ENCODE measurements around the gene VSIG10L. TPM values are rescaled to one million over a fixed set of nuclear protein-coding genes. Genes with fewer than 3 reads are reported as not detected.

The VSIG10L gene
- total RNA-seq, 2 experiments from 2014 or later = 0.09 to 1.6 TPM

DNA sequence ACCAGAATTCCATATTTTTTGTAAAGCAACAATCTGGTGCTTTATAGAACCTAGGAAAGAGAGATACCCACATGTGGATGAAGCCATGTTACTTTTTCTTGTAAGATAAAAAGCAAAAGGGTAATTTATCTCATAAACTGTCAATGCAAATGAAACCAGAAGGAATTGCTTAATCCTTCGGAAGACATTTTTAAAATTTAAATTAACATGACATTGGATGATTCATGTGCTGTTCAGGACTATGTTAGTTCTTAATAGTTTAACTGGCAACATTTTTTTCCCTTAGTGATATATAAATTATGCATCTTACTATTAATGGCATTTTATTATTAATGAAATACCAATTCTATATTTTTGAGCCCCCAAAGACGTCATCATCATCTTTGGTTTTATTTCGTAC, 56.3 kb downstream of the VSIG10L start:
- no peaks in the 10 kb centered on the region for H3K4me1 ChIP-seq (ENCODE audit: insufficient read depth, low read length, poor library complexity, severe bottlenecking)
- H3K4me3 ChIP-seq (ENCODE audit: low read depth, low read length, poor library complexity, severe bottlenecking) = no peak overlapping the region
- H3K36me3 ChIP-seq (ENCODE audit: insufficient read depth, low read length) = no peaks in the 10 kb centered on the region
- no peaks in the 10 kb centered on the region for H3K79me2 ChIP-seq (ENCODE audit: insufficient read depth, low read depth, low read length)
- DNase-seq (ENCODE audit: low spot score) = no peak
- TF ChIP-seq, protein P1, sequence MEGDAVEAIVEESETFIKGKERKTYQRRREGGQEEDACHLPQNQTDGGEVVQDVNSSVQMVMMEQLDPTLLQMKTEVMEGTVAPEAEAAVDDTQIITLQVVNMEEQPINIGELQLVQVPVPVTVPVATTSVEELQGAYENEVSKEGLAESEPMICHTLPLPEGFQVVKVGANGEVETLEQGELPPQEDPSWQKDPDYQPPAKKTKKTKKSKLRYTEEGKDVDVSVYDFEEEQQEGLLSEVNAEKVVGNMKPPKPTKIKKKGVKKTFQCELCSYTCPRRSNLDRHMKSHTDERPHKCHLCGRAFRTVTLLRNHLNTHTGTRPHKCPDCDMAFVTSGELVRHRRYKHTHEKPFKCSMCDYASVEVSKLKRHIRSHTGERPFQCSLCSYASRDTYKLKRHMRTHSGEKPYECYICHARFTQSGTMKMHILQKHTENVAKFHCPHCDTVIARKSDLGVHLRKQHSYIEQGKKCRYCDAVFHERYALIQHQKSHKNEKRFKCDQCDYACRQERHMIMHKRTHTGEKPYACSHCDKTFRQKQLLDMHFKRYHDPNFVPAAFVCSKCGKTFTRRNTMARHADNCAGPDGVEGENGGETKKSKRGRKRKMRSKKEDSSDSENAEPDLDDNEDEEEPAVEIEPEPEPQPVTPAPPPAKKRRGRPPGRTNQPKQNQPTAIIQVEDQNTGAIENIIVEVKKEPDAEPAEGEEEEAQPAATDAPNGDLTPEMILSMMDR (conservative IDR thresholded peaks at IDR 0.05; ENCODE audit: low read length) = no peak
- TF ChIP-seq EZH2phosphoT487 (IDR thresholded peaks at IDR 0.05; ENCODE audit: borderline replicate concordance, low read depth, low read length) = no peak
- BruUV-seq (replicated peaks) = no TSS peak
- H3K4me2 ChIP-seq (ENCODE audit: low read length) = no peak overlapping the region
- ChIA-PET POLR2A (no interaction called here), CTCF (ENCODE audit: unreplicated experiment) (no interaction called here)
- H3K9me3 ChIP-seq (ENCODE audit: low read length) = no peaks in the 10 kb centered on the region
- no peak overlapping the region for H2AFZ ChIP-seq (ENCODE audit: low read length)
- no peaks in the 10 kb centered on the region for H4K20me1 ChIP-seq (ENCODE audit: insufficient read depth, low read length)
- no peak overlapping the region for H3K27ac ChIP-seq (ENCODE audit: low read depth, low read length, poor library complexity, severe bottlenecking)
- intact Hi-C loops (cut with micrococcal nuclease; ENCODE audit: unreplicated experiment) = no loop called here
- no peaks in the 10 kb centered on the region for H3K9me2 ChIP-seq (ENCODE audit: insufficient read depth, low read length)

DNA sequence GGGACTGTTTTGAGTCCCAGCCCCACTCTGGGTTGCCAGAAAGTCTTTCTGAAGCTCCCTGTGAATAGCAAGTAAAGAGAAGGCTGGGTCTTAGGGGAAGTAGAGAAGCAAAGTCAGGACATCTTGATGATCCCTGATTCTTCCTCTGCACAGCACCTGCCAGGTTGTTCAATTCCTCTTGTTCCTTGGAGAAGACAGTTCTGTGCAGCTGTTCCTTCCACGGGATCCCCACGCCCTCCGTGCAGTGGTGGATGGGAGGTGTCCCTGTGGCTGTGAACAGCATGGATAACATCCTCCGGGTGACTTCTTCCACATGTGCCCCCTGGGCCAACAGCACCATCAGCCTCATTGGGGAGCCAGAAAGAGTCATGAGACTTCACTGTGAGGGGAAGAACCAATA, 59.6 kb downstream of the VSIG10L start:
- no peaks in the 10 kb centered on the region for H4K20me1 ChIP-seq (ENCODE audit: insufficient read depth, low read length)
- H3K9me2 ChIP-seq (ENCODE audit: insufficient read depth, low read length) = no peaks in the 10 kb centered on the region
- TF ChIP-seq, protein P1 (conservative IDR thresholded peaks at IDR 0.05; ENCODE audit: low read length) = no peak
- no peak for TF ChIP-seq EZH2phosphoT487 (IDR thresholded peaks at IDR 0.05; ENCODE audit: borderline replicate concordance, low read depth, low read length)
- POLR2A ChIA-PET = no interaction called here
- CTCF ChIA-PET (ENCODE audit: unreplicated experiment) = no interaction called here
- no peak overlapping the region for H3K27ac ChIP-seq (ENCODE audit: low read depth, low read length, poor library complexity, severe bottlenecking)
- intact Hi-C loops (cut with micrococcal nuclease; ENCODE audit: unreplicated experiment) = no loop called here
- no peaks in the 10 kb centered on the region for H3K36me3 ChIP-seq (ENCODE audit: insufficient read depth, low read length)
- DNase-seq (ENCODE audit: low spot score) = no peak
- H3K4me1 ChIP-seq (ENCODE audit: insufficient read depth, low read length, poor library complexity, severe bottlenecking) = no peaks in the 10 kb centered on the region
- H3K79me2 ChIP-seq (ENCODE audit: insufficient read depth, low read depth, low read length) = no peaks in the 10 kb centered on the region
- BruUV-seq (replicated peaks) = no TSS peak
- no peak overlapping the region for H3K4me3 ChIP-seq (ENCODE audit: low read depth, low read length, poor library complexity, severe bottlenecking)
- H3K4me2 ChIP-seq (ENCODE audit: low read length) = no peak overlapping the region
- no peaks in the 10 kb centered on the region for H3K9me3 ChIP-seq (ENCODE audit: low read length)
- H2AFZ ChIP-seq (ENCODE audit: low read length) = no peak overlapping the region

Other genes with a start within 250 kb of the VSIG10L start
- 9.6 and 13.3 TPM in 2 replicates for gene CTU1, start 233.7 kb downstream of the VSIG10L start, total RNA-seq (2014; rRNA removed; shearing (Covaris generic))
- 6.9 and 8.3 TPM in 2 replicates for gene CTU1, start 233.7 kb downstream of the VSIG10L start, total RNA-seq (2022)
- gene SIGLEC9, start 217.2 kb downstream of the VSIG10L start, total RNA-seq (2014; rRNA removed; shearing (Covaris generic)) = not detected in 2 replicates
- not detected in 2 replicates for gene SIGLEC9, start 217.2 kb downstream of the VSIG10L start, total RNA-seq (2022)
- not detected in 2 replicates for gene SIGLEC7, start 199.8 kb downstream of the VSIG10L start, total RNA-seq (2014; rRNA removed; shearing (Covaris generic))
- not detected in 2 replicates for gene SIGLEC7, start 199.8 kb downstream of the VSIG10L start, total RNA-seq (2022)
- not detected in 2 replicates for gene CD33, start 117.1 kb downstream of the VSIG10L start, total RNA-seq (2014; rRNA removed; shearing (Covaris generic))
- gene CD33, start 117.1 kb downstream of the VSIG10L start, total RNA-seq (2022) = not detected in 2 replicates
- not detected in 2 replicates for gene SIGLECL1, start 91.1 kb downstream of the VSIG10L start, total RNA-seq (2014; rRNA removed; shearing (Covaris generic))
- not detected in 2 replicates for gene SIGLECL1, start 91.1 kb downstream of the VSIG10L start, total RNA-seq (2022)
- gene IGLON5, start 30.5 kb downstream of the VSIG10L start, total RNA-seq (2014; rRNA removed; shearing (Covaris generic)) = not detected in 2 replicates
- not detected in 2 replicates for gene IGLON5, start 30.5 kb downstream of the VSIG10L start, total RNA-seq (2022)
- 58.2 and 64.1 TPM in 2 replicates for gene ETFB, start 24.2 kb upstream of the VSIG10L start, total RNA-seq (2014; rRNA removed; shearing (Covaris generic))
- 58.5 and 71.6 TPM in 2 replicates for gene ETFB, start 24.2 kb upstream of the VSIG10L start, total RNA-seq (2022)
- not detected in 2 replicates for gene CLDND2, start 26.9 kb upstream of the VSIG10L start, total RNA-seq (2014; rRNA removed; shearing (Covaris generic))
- gene CLDND2, start 26.9 kb upstream of the VSIG10L start, total RNA-seq (2022) = 1.4 and 1.9 TPM in 2 replicates
- not detected in 2 replicates for gene NKG7, start 30.5 kb upstream of the VSIG10L start, total RNA-seq (2014; rRNA removed; shearing (Covaris generic))
- gene NKG7, start 30.5 kb upstream of the VSIG10L start, total RNA-seq (2022) = not detected in 2 replicates
- gene LIM2, start 45.8 kb upstream of the VSIG10L start, total RNA-seq (2014; rRNA removed; shearing (Covaris generic)) = not detected in 2 replicates
- not detected in 2 replicates for gene LIM2, start 45.8 kb upstream of the VSIG10L start, total RNA-seq (2022)
- gene C19orf84, start 48.5 kb upstream of the VSIG10L start, total RNA-seq (2014; rRNA removed; shearing (Covaris generic)) = not detected in 2 replicates
- not detected in 2 replicates for gene C19orf84, start 48.5 kb upstream of the VSIG10L start, total RNA-seq (2022)
- 20.7 and 25.2 TPM in 2 replicates for gene SIGLEC10, start 75.5 kb upstream of the VSIG10L start, total RNA-seq (2014; rRNA removed; shearing (Covaris generic))
- 23.3 and 26.6 TPM in 2 replicates for gene SIGLEC10, start 75.5 kb upstream of the VSIG10L start, total RNA-seq (2022)
- gene SIGLEC8, start 116.3 kb upstream of the VSIG10L start, total RNA-seq (2014; rRNA removed; shearing (Covaris generic)) = not detected in 2 replicates
- not detected in 2 replicates for gene SIGLEC8, start 116.3 kb upstream of the VSIG10L start, total RNA-seq (2022)
- gene CEACAM18, start 136.4 kb upstream of the VSIG10L start, total RNA-seq (2014; rRNA removed; shearing (Covaris generic)) = not detected in 2 replicates
- gene CEACAM18, start 136.4 kb upstream of the VSIG10L start, total RNA-seq (2022) = not detected in 2 replicates
- not detected in 2 replicates for gene SIGLEC12, start 159.7 kb upstream of the VSIG10L start, total RNA-seq (2014; rRNA removed; shearing (Covaris generic))
- not detected in 2 replicates for gene SIGLEC12, start 159.7 kb upstream of the VSIG10L start, total RNA-seq (2022)
- gene SIGLEC6, start 189.5 kb upstream of the VSIG10L start, total RNA-seq (2014; rRNA removed; shearing (Covaris generic)) = not detected in 2 replicates
- not detected in 2 replicates for gene SIGLEC6, start 189.5 kb upstream of the VSIG10L start, total RNA-seq (2022)
- 3.5 and 4.7 TPM in 2 replicates for gene ZNF175, start 229.1 kb upstream of the VSIG10L start, total RNA-seq (2014; rRNA removed; shearing (Covaris generic))
- 10.4 and 13.4 TPM in 2 replicates for gene ZNF175, start 229.1 kb upstream of the VSIG10L start, total RNA-seq (2022)